Epithelial cell of proximal tubule (primary cell): ENCODE data around the gene WAPL. TPM values are rescaled to one million over a fixed set of nuclear protein-coding genes. Genes with fewer than 3 reads are reported as not detected.

Source experiments
- DNase-seq: peaks from one replicate; pipeline ENCODE4 v3.0.0-alpha.2; 2011; ENCODE audit warnings: low read depth
- H3K4me3 ChIP-seq: 2 replicates; pipeline ENCODE4 v1.5.1; 2011; ENCODE audit warnings: low read depth, mild to moderate bottlenecking, low read length
- total RNA-seq: library from RNA; depleted of rRNA; stranded (reverse); fragments of >200 nt; gene quantifications from 2 replicates; pipeline ENCODE4 v1.2.3, GENCODE V29; 2015
- TF ChIP-seq, protein P1 (sequence below): conservative IDR thresholded peaks from 2 replicates; pipeline ENCODE4 v1.5.1; 2012; ENCODE audit warnings: low read depth, mild to moderate bottlenecking, low read length

Gene WAPL
- total RNA-seq, 1 donor from 2014 or later: 27.6 TPM

DNA sequence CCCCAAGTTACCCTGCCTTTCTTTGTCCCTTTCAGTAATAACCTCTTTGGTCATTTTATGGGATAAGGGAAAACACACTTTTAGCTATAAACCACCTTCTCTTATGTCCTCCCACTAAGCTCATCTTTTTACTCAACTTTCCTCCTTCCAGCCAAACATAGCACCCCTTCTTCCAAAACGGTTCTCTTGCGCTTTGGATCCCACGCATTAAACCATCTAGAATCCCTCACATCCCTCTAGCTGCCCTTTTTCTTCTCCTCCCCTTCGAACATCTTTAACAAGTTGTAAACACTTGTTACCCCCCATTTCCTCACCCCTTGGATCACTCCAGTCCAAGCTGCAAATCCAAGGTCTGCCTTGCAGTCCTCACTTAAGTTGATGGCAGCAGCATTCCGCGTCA lies 13.4 kb downstream of the WAPL start:
- TF ChIP-seq, protein P1, sequence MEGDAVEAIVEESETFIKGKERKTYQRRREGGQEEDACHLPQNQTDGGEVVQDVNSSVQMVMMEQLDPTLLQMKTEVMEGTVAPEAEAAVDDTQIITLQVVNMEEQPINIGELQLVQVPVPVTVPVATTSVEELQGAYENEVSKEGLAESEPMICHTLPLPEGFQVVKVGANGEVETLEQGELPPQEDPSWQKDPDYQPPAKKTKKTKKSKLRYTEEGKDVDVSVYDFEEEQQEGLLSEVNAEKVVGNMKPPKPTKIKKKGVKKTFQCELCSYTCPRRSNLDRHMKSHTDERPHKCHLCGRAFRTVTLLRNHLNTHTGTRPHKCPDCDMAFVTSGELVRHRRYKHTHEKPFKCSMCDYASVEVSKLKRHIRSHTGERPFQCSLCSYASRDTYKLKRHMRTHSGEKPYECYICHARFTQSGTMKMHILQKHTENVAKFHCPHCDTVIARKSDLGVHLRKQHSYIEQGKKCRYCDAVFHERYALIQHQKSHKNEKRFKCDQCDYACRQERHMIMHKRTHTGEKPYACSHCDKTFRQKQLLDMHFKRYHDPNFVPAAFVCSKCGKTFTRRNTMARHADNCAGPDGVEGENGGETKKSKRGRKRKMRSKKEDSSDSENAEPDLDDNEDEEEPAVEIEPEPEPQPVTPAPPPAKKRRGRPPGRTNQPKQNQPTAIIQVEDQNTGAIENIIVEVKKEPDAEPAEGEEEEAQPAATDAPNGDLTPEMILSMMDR: no peak
- DNase-seq: no peak
- H3K4me3 ChIP-seq: no peak overlapping the region

DNA sequence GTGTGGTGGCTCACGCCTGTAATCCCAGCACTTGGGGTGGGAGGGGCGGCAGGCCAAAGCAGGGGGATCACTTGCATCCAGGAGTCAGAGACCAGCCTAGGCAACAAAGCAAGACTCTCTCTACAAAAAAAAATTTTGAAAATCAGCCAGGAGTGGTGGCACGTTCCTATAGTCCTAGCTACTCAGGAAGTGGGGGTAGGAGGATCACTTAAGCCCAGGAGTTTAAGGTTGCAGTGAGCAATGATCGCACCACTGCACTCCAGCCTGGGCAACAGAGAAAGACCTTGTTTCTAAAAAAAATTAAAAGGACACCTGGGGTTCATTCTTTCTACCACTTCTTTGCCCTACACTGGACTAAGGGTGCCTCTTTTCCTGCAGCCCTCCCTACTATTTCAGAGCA lies 15.1 kb downstream of the WAPL start:
- TF ChIP-seq, protein P1: no peak
- H3K4me3 ChIP-seq: no peak overlapping the region
- no peak for DNase-seq

DNA sequence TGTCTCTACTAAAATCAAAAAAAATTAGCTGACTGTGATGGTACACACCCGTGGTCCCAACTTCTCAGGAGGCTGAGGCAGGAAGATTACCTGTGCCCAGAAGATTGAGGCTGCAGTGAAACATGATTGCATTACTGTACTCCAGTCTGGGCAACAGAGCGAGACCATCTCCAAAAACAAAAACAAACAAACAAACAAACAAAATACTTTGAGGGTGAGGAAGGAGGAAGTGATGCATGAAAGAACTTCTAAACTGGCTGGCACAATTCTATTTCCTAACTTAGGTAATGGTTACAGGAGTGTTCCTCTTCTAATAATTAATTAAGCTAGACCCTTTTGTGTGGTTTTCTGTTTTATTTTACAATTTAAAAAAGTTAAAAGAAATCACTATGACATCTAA lies 15.5 kb downstream of the WAPL start:
- DNase-seq: no peak
- no peak overlapping the region for H3K4me3 ChIP-seq
- TF ChIP-seq, protein P1: no peak

DNA sequence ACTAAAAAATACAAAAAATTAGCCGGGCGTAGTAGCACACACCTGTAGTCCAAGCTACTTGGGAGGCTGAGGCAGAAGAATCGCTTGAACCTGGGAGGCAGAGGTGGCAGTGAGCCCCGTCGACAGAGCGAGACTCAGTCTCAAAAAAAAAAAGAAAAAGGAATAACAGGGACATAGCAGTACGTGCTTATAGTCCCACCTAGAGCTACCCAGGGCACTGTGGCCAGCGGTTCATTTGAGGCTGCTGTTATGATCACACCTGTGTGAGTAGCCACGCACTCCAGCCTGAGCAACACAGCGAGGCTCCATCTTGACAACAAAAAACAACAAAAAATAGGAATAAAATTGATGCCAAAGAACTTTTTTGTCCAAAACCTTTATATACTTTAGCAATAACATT lies 17.1 kb downstream of the WAPL start:
- DNase-seq: no peak
- no peak overlapping the region for H3K4me3 ChIP-seq
- TF ChIP-seq, protein P1: no peak

DNA sequence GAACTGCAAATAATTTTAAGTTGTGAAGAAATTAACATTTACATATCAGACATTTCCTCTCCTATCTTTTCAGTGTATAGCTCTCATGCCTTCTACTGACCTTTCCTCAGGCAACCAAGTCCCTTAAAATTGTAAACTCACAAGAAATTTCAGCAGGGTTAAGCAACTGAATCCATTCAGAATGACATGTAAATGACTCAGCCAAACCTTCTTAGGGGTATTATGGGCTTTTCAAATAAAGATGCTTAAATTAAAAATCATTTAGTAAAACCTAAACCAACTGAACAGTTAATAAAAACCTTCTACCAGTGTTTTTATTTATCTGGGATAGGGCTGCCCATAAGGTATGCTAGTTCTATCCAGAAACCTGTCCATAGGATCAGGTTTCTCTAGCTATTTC lies 20.7 kb downstream of the WAPL start:
- H3K4me3 ChIP-seq: no peak overlapping the region
- TF ChIP-seq, protein P1: no peak
- no peak for DNase-seq

DNA sequence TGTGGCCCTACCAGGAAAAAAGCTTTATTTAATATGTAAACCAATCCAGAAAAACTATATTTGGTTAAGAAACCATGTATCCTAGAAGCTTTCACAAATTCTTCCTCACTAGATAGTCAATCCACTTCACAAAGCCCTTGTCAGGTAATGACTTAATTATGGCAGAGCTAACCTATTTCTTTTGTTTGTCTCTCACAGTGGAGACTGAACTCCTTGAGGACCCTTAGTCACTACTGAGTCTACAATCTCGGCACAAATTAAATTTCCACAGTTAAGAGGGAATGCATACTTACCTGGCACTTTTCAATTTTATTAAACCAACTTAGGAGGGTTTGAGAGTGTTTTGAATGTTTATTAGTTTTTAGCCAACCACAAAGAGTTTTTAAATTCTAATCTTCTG lies 23.0 kb downstream of the WAPL start:
- H3K4me3 ChIP-seq: no peak overlapping the region
- TF ChIP-seq, protein P1: no peak
- no peak for DNase-seq

DNA sequence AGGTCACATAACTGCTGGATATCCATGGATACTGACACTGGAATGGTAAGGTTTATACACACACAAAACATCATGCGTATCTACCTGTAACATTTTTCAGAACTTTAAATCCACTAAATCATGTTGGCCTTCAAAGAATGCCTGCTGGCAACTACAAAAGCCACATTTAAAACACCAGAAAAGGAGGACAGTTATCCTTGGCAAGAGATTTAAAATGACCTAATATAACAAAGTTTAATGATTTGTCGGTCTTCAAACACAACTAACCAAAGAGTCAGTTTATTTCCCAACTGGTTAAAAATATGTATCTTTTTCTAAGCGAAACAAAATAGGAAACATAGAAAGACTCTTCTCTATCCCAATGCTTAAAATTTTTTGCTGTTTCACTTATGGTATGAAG lies 24.0 kb downstream of the WAPL start:
- TF ChIP-seq, protein P1: no peak
- no peak overlapping the region for H3K4me3 ChIP-seq
- DNase-seq: no peak
